MM.1S (cell line): Measurements from ENCODE around the gene TMEM121B.

ENCODE experiments used
- DNase-seq: peaks from one replicate; pipeline ENCODE4 v3.0.0-alpha.2; 2015
- H2AFZ ChIP-seq: fragments of 300-600 bp; sonication (generic); 2 replicates; pipeline ENCODE4 v1.6.0; 2016; ENCODE audit warnings: antibody characterized with exemption, low read length
- H3F3A ChIP-seq: fragments of 300-600 bp; sonication (generic); 2 replicates; pipeline ENCODE4 v1.6.1; 2016; ENCODE audit warnings: mild to moderate bottlenecking, antibody characterized with exemption, low read length, moderate library complexity, mixed read lengths; ENCODE audit not compliant: insufficient read depth
- H3K27ac ChIP-seq: fragments of 300-600 bp; sonication (generic); 2 replicates; pipeline ENCODE4 v1.5.1; 2016; ENCODE audit warnings: mild to moderate bottlenecking, low read length
- H3K27me3 ChIP-seq: fragments of 300-600 bp; sonication (generic); replicated peaks from 2 replicates; pipeline ENCODE4 v1.6.0; 2016; ENCODE audit warnings: low read length; ENCODE audit not compliant: insufficient read depth
- H3K36me3 ChIP-seq: fragments of 300-600 bp; sonication (generic); replicated peaks from 2 replicates; pipeline ENCODE4 v1.6.1; 2016; ENCODE audit warnings: mild to moderate bottlenecking, low read length, mixed read lengths; ENCODE audit not compliant: insufficient read depth
- H3K4me1 ChIP-seq: fragments of 300-600 bp; sonication (generic); 2 replicates; pipeline ENCODE4 v1.6.1; 2016; ENCODE audit warnings: low read length, mixed read lengths
- H3K4me2 ChIP-seq: fragments of 300-600 bp; sonication (generic); 2 replicates; pipeline ENCODE4 v1.6.0; 2016; ENCODE audit warnings: low read depth, low read length
- H3K4me3 ChIP-seq: fragments of 300-600 bp; sonication (generic); 2 replicates; pipeline ENCODE4 v1.5.1; 2016; ENCODE audit warnings: low read length, mixed read lengths
- H3K79me2 ChIP-seq: fragments of 300-600 bp; sonication (generic); 2 replicates; pipeline ENCODE4 v1.6.1; 2016; ENCODE audit warnings: mixed run types, low read length, mixed read lengths
- H3K9ac ChIP-seq: fragments of 300-600 bp; sonication (generic); 2 replicates; pipeline ENCODE4 v1.6.1; 2016; ENCODE audit warnings: low read length, mixed read lengths
- H3K9me2 ChIP-seq: fragments of 300-600 bp; sonication (generic); replicated peaks from 2 replicates; pipeline ENCODE4 v1.6.1; 2016; ENCODE audit warnings: mild to moderate bottlenecking, low read length, mixed read lengths; ENCODE audit not compliant: insufficient read depth
- H3K9me3 ChIP-seq: fragments of 300-600 bp; sonication (generic); replicated peaks from 2 replicates; pipeline ENCODE4 v1.6.1; 2016; ENCODE audit warnings: mild to moderate bottlenecking, low read length, mixed read lengths; ENCODE audit not compliant: insufficient read depth
- H4K20me1 ChIP-seq: fragments of 300-600 bp; sonication (generic); 2 replicates; pipeline ENCODE4 v1.6.1; 2016; ENCODE audit warnings: mild to moderate bottlenecking, low read length, moderate library complexity, mixed read lengths; ENCODE audit not compliant: insufficient read depth
- CTCF ChIP-seq: fragments of 300-600 bp; sonication (generic); IDR thresholded peaks from 2 replicates; pipeline ENCODE4 v1.5.1; 2016; ENCODE audit warnings: antibody characterized with exemption, low read length, mixed read lengths
- EZH2 ChIP-seq: fragments of 300-600 bp; sonication (generic); optimal IDR thresholded peaks from 2 replicates; pipeline ENCODE3; 2017; ENCODE audit warnings: low read depth, mild to moderate bottlenecking, antibody characterized with exemption, low read length, mixed read lengths
- EZH2phosphoT487 ChIP-seq: fragments of 300-600 bp; sonication (generic); IDR thresholded peaks from 2 replicates; pipeline ENCODE4 v1.6.1; 2018; ENCODE audit warnings: antibody characterized with exemption, low read length

Gene TMEM121B

GRCh38 chr22:17121233-17122195, at the start of gene TMEM121B:
TMEM121B (minus strand) TSS chr22:17121360; CDS start chr22:17121127, 233 bp downstream.
- no peak for DNase-seq
- H3K4me3 ChIP-seq = peak within 1 kb of the TSS; percentile 46
- TF ChIP-seq CTCF (no peak), EZH2phosphoT487 (no peak), EZH2 (no peak)
- no peaks in the 10 kb centered on the region for H3K9me2 ChIP-seq
- H3K4me1 ChIP-seq = peaks cover 12% of the 10 kb centered on the region
- no peak within 1 kb of the TSS for H2AFZ ChIP-seq
- no peaks in the 10 kb centered on the region for H3F3A ChIP-seq
- H3K4me2 ChIP-seq = peak within 1 kb of the TSS; percentile 54; the same call in 1 of the 2 replicates
- H3K9me3 ChIP-seq = no peaks in the 10 kb centered on the region
- no peaks in the 10 kb centered on the region for H3K79me2 ChIP-seq
- H4K20me1 ChIP-seq = no peaks in the 10 kb centered on the region
- no peaks in the 10 kb centered on the region for H3K36me3 ChIP-seq
- peaks cover 12% of the 10 kb centered on the region for H3K27me3 ChIP-seq
- no peak within 1 kb of the TSS for H3K9ac ChIP-seq
- no peak within 1 kb of the TSS for H3K27ac ChIP-seq

GRCh38 chr22:17167486-17167885, 46.3 kb upstream of the TMEM121B start:
- no peak for DNase-seq
- H3K36me3 ChIP-seq = no peaks in the 10 kb centered on the region
- no peak overlapping the region for H3K4me3 ChIP-seq
- no peak overlapping the region for H2AFZ ChIP-seq
- H3K9me3 ChIP-seq = no peaks in the 10 kb centered on the region
- no peak overlapping the region for H3K9ac ChIP-seq
- no peak overlapping the region for H3K27ac ChIP-seq
- no peaks in the 10 kb centered on the region for H3K79me2 ChIP-seq
- peaks cover 3% of the 10 kb centered on the region; the same call in 1 of the 2 replicates for H3K27me3 ChIP-seq
- H4K20me1 ChIP-seq = no peaks in the 10 kb centered on the region
- H3K4me1 ChIP-seq = peaks cover 4% of the 10 kb centered on the region
- H3F3A ChIP-seq = no peaks in the 10 kb centered on the region
- TF ChIP-seq EZH2phosphoT487 = no peak
- TF ChIP-seq EZH2 = no peak
- no peak for TF ChIP-seq CTCF
- no peaks in the 10 kb centered on the region for H3K9me2 ChIP-seq
- H3K4me2 ChIP-seq = no peak overlapping the region

DNA sequence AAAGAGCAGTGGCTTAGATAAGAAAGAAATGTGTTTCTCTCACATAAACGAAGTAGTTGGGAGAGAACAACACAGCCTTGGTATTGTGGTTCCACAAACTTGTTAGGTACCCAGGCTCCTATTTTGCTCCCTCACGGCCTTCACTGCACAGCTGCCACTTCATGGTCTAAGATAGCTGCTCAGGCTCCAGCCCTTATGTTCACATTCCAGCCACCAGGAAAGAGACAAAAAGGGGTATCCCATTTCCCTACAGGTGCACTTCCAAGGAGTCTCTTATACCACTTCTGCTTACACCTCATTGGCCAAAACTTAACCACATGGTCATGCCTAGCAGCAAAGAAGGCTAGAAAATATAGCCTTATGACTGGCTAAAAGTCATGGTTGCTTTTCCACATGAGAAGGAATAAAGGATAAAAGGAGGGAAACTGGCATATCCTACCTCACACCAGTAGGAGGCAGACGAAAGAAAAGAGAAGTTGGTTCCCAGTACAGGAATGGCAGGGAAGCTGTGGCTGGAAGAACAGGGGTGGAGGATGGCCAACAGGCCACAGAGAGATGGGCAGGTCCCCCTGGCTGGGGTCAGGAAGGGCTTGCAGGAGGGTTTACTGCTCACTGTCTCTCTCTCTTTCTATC, 43.3 kb upstream of the TMEM121B start:
- no peak overlapping the region for H3K27ac ChIP-seq
- no peak for DNase-seq

More for the DNA sequence above, 43.3 kb upstream of the TMEM121B start:
- no peak overlapping the region for H3K4me2 ChIP-seq
- H2AFZ ChIP-seq = no peak overlapping the region
- peaks cover 3% of the 10 kb centered on the region; the same call in 1 of the 2 replicates for H3K27me3 ChIP-seq
- peaks cover 4% of the 10 kb centered on the region; the same call in 1 of the 2 replicates for H3K4me1 ChIP-seq
- H3K9me3 ChIP-seq = no peaks in the 10 kb centered on the region
- H3K79me2 ChIP-seq = no peaks in the 10 kb centered on the region
- H3K4me3 ChIP-seq = no peak overlapping the region
- no peaks in the 10 kb centered on the region for H4K20me1 ChIP-seq
- no peak for TF ChIP-seq EZH2
- no peak for TF ChIP-seq EZH2phosphoT487
- TF ChIP-seq CTCF = 0 out of 2 replicates have a peak, but pooled peaks have one; percentile 11
- H3K9me2 ChIP-seq = no peaks in the 10 kb centered on the region
- no peak overlapping the region for H3K9ac ChIP-seq
- no peaks in the 10 kb centered on the region for H3F3A ChIP-seq
- H3K36me3 ChIP-seq = no peaks in the 10 kb centered on the region
